Activated gamma-delta T cell treated with anti-CD3 and anti-CD28 coated beads, Interleukin-2, amount 50 U/mL, for 16 hours (primary cell): ENCODE measurements around the gene KDM2B.
"Not testable (repeated sequence)": the region's sequence is repeated elsewhere in the genome, so short reads cannot be mapped to it uniquely, and the experiment has no call there.

Experiments
- DNase-seq: peaks from one replicate; pipeline ENCODE4 v3.0.0-alpha.2; 2020; ENCODE audit warnings: low read depth

The KDM2B gene

DNA sequence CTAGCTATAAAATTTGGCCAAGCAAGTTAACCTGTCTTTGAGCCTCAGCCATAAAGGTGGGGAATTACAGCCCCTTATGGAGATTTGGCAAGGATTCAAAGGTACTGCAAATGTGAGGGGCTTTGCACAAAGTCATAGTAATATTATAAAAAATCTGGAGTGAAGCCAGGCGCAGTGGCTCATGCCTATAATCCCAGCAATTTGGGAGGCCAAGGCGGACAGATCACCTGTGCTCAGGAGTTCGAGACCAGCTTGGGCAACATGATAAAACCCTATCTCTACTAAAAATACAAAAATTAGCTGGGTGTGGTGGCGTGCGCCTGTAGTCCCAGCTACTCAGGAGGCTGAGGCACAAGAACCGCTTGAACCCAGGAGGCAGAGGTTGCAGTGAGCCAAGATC is 4.1 kb upstream of the KDM2B start:
- not testable (repeated sequence) for DNase-seq

DNA sequence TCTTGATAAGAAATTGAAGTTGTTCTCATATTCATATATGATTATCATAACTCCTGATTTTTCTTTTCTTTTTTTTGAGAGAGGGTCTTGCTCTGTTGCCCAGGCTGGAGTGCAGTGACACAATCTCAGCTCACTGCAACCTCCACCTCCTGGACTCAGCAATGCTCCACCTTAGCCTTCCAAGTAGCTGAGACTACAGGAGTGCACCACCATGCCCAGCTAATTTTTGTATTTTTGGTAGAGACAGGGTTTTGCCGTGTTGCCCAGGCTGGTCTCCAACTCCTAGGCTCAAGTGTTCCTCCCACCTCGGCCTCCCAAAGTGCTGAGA is 2.5 kb upstream of the KDM2B start:
- not testable (repeated sequence) for DNase-seq

DNA sequence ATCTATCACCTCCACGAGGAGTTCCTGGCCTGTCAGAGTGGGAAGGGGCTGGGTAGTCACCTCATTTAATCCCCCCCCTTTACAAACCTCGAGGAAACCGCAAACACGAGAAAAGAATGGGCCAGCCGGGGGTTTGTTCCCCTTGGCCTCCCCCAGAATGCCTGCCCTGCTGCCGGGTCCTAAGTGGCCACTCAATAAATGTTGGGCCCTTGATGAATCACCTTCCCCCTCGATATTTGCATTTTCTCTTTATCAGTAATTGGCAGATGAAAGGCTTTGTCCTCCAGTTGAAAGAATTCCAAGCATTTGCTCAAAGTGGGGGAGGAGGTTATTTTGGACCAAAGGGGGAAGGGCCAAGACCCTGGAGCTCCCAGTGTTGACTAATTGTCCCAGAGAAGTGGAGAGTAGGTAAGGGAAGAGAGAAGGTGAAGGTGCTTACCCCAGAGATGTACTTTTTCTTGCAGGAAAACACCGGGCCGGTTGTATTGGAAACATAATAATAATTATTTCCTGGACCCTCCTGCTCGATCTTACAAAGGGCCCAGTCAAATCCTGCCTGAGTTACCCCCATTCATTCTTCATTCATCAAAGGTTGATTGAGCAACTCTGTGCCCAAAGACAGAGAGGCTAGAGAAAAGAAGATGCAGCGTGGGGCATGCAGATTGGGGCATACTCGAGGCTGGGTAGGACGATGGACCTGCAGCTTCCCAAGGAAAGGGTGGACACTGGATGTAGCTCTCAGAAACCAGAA is 1.9 kb upstream of the KDM2B start:
- no peak for DNase-seq

- no peak for DNase-seq
Measured at GRCh38 chr12:121581686-121582429, 1.0 kb upstream of the KDM2B start.

GRCh38 chr12:121579981-121580868 is 598 bp downstream of the KDM2B start:
- DNase-seq = peak; percentile 62

DNA sequence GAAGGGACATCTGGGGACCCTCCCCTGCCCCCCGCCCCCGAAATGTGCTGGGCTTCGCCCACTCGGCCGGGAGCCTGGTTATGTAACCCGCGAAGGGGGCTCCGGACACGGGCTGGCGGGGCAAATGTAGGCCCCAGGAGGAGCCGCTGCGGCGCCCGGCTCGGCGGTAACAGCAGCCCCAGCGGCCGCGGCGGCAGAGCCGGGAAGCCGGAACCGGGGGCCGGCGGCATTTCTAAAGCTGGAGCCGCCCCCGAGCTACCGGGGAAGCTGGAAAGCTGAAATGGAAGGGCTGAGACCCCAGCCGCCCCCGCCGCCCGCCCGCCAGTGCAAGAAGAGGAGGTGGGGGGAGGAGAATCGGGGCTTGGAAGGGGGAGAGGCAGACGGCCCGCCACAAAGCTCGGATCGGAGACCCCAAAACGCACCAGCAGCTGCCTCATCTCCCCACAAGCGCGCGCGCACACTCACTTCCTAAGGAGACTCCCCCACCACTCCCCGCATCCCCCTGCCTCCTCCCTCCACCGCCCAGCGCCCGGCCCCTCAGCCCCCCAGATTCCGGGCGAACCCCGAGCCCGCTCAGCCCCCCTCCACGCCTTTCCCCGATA is 1.5 kb downstream of the KDM2B start:
- DNase-seq = peak; percentile 19

DNA sequence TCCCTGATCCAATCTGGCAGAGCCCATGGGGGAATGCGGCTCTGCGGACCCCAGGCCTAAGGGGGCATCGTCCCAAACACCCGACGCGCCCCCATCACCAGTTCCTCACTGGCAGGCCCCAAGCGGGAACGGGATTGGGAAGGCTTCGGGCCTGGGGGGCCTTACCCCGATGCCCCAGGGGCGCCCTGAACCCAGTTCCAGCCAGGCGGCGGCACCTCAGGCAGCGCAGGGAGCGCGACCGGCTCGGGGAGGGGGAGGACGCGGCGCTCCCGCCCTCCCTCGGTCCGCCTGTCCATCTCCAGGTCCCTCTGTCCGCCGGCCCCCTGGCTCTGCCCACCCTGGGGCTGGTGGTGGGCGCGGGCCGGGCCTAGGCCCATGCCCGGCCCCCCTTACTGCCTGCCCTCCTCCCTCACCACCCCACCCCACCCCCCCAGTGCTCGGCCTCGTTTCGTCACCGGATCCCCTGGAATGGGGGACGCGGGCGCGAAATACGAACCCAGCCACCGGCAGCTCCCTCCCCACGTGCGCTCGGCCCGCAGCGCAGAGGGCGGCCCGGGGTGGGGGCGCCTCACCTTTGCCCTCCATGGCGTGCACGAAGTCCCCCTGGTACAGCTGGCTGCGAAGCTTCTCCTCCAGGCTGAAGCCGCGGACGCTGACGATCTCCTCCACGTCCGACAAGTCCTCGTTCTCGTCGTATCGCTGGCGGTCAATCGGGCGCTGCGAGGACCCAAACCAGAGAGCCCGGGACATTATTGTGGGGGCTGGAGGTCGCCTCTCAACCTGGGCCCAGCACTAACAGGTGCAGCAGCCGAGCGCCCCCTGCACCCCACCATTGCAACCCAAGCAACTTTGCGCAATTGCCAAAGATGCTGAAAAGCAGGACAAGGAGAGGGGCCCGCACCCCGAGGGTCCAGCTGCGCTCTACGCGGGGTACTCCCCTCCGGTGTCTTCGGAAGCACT is 2.3 kb downstream of the KDM2B start:
- no peak for DNase-seq

GRCh38 chr12:121577443-121578180 is 3.2 kb downstream of the KDM2B start:
- no peak for DNase-seq

GRCh38 chr12:121576851-121577391 is 3.9 kb downstream of the KDM2B start:
- no peak for DNase-seq

GRCh38 chr12:121575952-121576625 is 4.7 kb downstream of the KDM2B start:
- no peak for DNase-seq

DNA sequence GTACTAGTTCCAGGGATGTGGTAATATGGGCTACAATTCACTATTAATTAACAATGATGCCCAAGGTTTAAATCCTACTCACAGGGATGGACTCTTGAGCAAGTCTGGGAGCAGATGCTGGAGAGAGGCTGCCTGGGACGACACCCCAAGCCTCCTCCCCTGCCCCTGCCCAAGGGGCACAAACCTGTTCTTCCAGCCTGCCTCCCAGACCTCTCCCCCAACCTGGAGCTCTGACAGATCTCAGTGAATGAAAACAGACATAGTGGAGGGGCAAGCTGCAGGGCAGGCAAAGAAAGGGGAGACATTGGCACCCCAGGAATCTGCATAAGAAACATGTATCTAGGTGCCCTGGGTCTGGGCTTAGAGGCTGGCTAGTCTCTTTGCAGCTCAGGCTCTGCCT is 5.8 kb downstream of the KDM2B start:
- DNase-seq = no peak

- no peak for DNase-seq
Measured at GRCh38 chr12:121574025-121574424, 6.8 kb downstream of the KDM2B start.

DNA sequence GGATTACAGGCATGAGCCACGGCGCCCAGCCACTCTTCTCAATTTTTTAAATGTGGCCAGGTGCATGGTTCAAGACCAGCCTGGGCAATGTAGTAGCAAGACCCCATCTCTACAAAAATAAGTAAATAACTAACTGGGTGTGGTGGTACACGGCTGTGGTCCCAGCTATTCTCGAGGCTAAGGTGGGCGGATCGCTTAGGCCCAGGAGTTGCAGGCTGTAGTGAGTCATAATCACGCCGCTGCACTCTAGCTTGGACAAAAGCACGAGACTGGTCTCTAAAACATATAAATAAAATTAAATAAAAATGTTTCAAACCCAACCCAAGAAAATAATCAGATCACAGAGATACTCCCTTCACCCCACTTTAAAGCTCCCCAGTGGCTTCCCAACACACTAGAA is 8.9 kb downstream of the KDM2B start:
- no peak for DNase-seq

DNA sequence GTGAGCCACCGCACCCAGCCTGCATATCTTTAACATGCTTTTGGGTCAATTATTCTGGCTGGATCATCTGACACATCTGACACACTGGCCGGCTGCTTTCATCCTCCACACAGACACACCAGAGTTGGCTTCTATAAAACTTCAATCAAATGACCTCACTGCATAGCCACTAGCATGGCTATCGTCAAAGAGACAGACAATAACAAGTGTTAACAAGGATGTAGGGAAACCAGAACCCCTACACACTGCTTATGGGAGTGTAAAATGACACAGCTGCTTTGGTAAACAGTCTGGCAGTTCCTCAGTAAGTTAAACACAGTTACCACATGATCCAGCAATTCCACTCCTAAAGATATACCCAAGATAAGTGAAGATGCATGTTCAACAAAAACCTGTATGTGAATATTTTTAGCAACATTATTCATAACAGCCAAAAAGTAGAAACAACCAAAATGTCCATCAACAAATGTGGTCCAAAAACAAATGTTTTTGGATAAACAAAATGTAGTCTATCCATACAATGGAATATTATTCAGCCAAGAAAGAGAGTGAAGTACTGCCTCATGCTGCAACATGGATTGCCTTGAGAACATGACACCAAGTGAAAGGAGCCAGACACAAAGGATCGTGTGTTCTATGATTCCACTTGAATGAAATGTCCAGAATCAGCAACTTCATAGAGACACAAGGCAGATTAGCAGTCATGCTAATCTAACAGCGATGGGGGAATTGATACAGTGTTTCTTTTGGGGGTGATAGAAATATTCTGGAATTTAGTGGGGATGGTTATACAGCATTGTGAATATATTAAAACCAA is 10.1 kb downstream of the KDM2B start:
- no peak for DNase-seq

DNA sequence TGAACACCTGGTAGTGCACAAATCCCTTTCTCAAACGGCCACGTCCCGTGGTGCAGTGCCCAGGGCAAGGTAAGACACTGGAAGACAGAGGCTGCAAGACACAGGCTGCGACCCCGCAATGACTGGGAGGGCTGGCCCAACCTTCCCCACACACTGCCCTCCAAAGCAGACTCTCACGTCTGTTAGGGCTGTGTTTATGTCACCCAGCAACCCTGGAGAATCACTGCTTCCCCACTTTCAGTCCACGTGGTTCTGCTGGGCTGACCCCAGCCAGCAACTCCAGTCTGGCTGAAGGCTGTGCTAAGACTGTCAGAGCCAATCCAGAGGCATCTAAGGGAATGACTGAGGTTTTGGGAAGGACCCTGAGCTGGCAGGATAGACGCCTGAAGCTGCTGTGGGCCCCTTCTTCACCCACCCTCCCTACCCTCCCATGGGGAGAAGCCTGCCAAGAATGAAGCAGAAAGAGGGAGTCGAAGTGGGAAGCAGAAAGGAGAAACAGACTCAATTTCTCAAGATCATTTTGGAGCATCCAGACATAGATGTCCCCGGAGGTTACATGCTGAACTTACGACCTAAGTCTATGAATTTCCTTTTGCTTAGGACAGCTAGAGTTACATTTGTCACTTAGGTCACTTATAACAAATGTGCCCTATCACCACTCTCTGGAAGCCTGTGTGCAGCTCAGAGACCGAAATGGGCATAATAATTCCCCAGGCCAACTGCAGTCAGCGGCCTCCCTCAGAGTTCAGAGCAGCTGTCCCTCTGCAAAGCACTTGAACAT is 11.7 kb downstream of the KDM2B start:
- DNase-seq = no peak

GRCh38 chr12:121568518-121568917 is 12.3 kb downstream of the KDM2B start:
- no peak for DNase-seq

DNA sequence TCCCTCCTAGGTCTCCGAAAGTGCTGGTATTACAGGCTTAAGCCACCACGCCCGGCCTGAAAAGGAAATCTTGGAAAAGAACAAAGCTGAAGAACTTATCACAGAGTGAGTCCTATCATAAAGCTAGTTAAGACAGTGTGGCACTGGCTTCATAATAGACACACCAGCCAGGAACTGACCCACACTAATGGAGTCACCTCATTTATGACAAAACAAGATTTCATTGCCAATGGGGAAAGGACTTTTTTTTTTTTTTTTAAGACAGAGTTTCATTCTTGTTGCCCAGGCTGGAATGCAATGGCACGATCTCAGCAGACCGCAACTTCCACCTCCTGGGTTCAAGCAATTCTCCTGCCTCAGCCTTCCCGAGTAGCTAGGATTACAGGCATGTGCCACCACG is 15.7 kb downstream of the KDM2B start:
- no peak for DNase-seq

GRCh38 chr12:121562488-121562887 is 18.3 kb downstream of the KDM2B start:
- DNase-seq = no peak
